CD4-positive, alpha-beta memory T cell (primary cell): ENCODE measurements around the gene MAP3K14. TPM values are rescaled to one million over a fixed set of nuclear protein-coding genes. Genes with fewer than 3 reads are reported as not detected.
A peak's percentile ranks its signal among the peaks of the same experiment; 100 is the strongest.

ENCODE experiments used
- CTCF ChIA-PET: fragments of 350-600 bp; sonication (Branson Sonifier 250); formaldehyde crosslinking; loops from one replicate; lab custom pipeline; 2021; ENCODE audit warnings: inconsistent platforms; ENCODE audit not compliant: partially characterized antibody; lab: Charles Lee
- POLR2A ChIA-PET: fragments of 350-600 bp; sonication (Branson Sonifier 250); formaldehyde crosslinking; loops from one replicate; lab custom pipeline; 2021; ENCODE audit not compliant: partially characterized antibody; lab: Charles Lee
- DNase-seq, 5 donors: peaks; one replicate each; pipeline versions ENCODE4 v3.0.0 to v3.0.0-alpha.2; 2020 to 2022; ENCODE audit warnings: mixed read lengths in 1 of 5
- H3K27ac ChIP-seq: one replicate; pipeline ENCODE4 v1.7.0; 2013; ENCODE audit warnings: low read depth, low read length
- H3K27me3 ChIP-seq: 2 replicates; pipeline ENCODE4 v1.7.0; 2013; ENCODE audit warnings: mild to moderate bottlenecking, low read length, moderate library complexity; ENCODE audit not compliant: insufficient read depth
- H3K36me3 ChIP-seq: 2 replicates; pipeline ENCODE4 v1.7.0; 2013; ENCODE audit warnings: mild to moderate bottlenecking, low read length, moderate library complexity; ENCODE audit not compliant: insufficient read depth
- H3K4me1 ChIP-seq: 2 replicates; pipeline ENCODE4 v1.7.0; 2013; ENCODE audit warnings: mild to moderate bottlenecking, low read length, moderate library complexity; ENCODE audit not compliant: insufficient read depth
- H3K4me3 ChIP-seq, 2 donors: one replicate each; pipeline ENCODE4 v1.7.0; 2013; ENCODE audit warnings: low read length in 2 of 2, mild to moderate bottlenecking in 1 of 2
- H3K9me3 ChIP-seq, 2 donors: one replicate each; pipeline ENCODE4 v1.7.0; 2013; ENCODE audit warnings: low read length in 2 of 2, control low read depth in 1 of 2; ENCODE audit not compliant: control insufficient read depth in 1 of 2
- H3K27ac Mint-ChIP-seq, 7 donors: one replicate each; pipeline ENCODE4 v1.8.0; 2020 to 2021; ENCODE audit warnings: mixed read lengths in 7 of 7, mild to moderate bottlenecking in 6 of 7, inconsistent platforms in 3 of 7, moderate library complexity in 3 of 7
- H3K27me3 Mint-ChIP-seq, 2 donors: one replicate each; pipeline ENCODE4 v1.8.0; 2020 to 2021; ENCODE audit warnings: mixed read lengths in 2 of 2
- H3K36me3 Mint-ChIP-seq, 2 donors: one replicate each; pipeline ENCODE4 v1.8.0; 2020 to 2021; ENCODE audit warnings: mixed read lengths in 2 of 2, inconsistent platforms in 1 of 2, mild to moderate bottlenecking in 1 of 2
- H3K4me1 Mint-ChIP-seq, 4 donors: one replicate each; pipeline ENCODE4 v1.8.0; 2020 to 2021; ENCODE audit warnings: mixed read lengths in 4 of 4, mild to moderate bottlenecking in 1 of 4
- H3K4me3 Mint-ChIP-seq, 8 donors: one replicate each; pipeline ENCODE4 v1.8.0; 2020 to 2021; ENCODE audit warnings: mixed read lengths in 8 of 8, mild to moderate bottlenecking in 7 of 8, moderate library complexity in 6 of 8, inconsistent platforms in 3 of 8
- H3K9me3 Mint-ChIP-seq, 8 donors: one replicate each; pipeline ENCODE4 v1.8.0; 2020 to 2021; ENCODE audit warnings: mixed read lengths in 8 of 8, mild to moderate bottlenecking in 5 of 8, inconsistent platforms in 3 of 8, moderate library complexity in 1 of 8
- intact Hi-C: fragments of 100-400 bp; cut with micrococcal nuclease; formaldehyde crosslinking; loops from one replicate; pipeline ENCODE4 v1.15.1; 2023
- polyA plus RNA-seq, 2 donors: library from polyadenylated mRNA; unstranded; fragments of 300-500 nt; fragmentation: Illumina TruSeq; gene quantifications; one replicate each; pipeline ENCODE4 v1.2.3, GENCODE V29; 2021
- total RNA-seq, 2 experiments: library from RNA; stranded (reverse); gene quantifications; one replicate each; pipeline ENCODE4 v1.2.3, GENCODE V29; 2021

MAP3K14 gene
- total and polyA plus RNA-seq, 4 experiments from 2014 or later: 2.3 to 49.3 (median 31.6) TPM

DNA sequence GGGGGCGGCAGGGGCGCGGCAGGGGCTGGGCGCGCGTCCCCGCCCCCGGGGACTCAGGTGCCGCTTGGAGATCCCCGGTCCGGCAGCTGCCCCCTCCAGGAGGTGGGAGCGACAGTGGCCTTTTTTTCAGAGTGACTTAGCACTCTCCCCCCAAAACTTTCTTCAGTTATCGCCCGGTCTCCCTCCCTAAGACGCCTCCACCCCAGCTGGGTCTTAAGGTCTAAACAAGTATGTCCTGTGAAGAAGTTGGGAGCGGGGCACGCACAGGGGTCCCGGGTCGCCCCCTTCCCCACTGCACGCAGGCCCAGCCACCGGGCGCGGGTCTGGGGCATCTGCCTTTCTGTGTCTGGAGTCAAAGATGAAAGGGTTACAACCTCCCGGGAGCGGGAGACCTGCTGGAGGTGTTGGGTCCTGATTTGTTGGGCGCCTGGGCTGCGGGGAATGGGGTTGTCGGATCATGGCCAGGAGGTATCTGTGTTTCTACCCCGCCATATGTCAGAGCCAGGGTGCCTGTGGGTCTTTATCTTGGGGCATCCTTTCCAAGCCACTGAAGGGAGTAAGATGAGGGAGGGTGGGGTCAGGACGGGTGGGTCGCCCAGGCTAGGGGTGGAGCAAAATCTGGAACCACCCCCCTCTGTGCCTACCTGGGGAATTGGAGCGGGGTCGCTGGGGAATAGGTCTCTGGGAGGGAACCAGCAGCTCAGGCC, 94.4 kb downstream of the MAP3K14 start:
- POLR2A ChIA-PET: interaction anchor here (0.5 to 24.4 kb wide), 15 partner anchors 20 to 323 kb away, joined by 3 to 1143 read pairs (median 3); partner anchors contain the start of genes ACBD4, EFTUD2, HEXIM1 and HEXIM2
- Mint-ChIP-seq H3K4me1 (peaks cover 29 to 74% (median 42%) of the 10 kb centered on the region in 4 donors), H3K27me3 (no peaks in the 10 kb centered on the region), H3K36me3 (peaks cover 15 to 63% of the 10 kb centered on the region in 2 donors), H3K27ac (peak overlapping the region; percentile 99 to 100 (median 100)), H3K4me3 (peak overlapping the region; percentile 96 to 100 (median 99)), H3K9me3 (no peaks in the 10 kb centered on the region)
- peak; percentile 43 to 64 (median 51) for DNase-seq
- H3K36me3 ChIP-seq: peaks cover 5% of the 10 kb centered on the region
- peak overlapping the region; percentile 43 to 74 for H3K4me3 ChIP-seq
- H3K4me1 ChIP-seq: peaks cover 58% of the 10 kb centered on the region
- H3K9me3 ChIP-seq: no peaks in the 10 kb centered on the region
- H3K27ac ChIP-seq: peak overlapping the region; percentile 97
- H3K27me3 ChIP-seq: no peaks in the 10 kb centered on the region
- CTCF ChIA-PET: interaction anchor here (0.5 to 10.3 kb wide), 5 partner anchors 11 to 162 kb away, joined by 3 to 449 read pairs (median 3); no protein-coding TSS in a partner anchor
- intact Hi-C loops: no loop called here

DNA sequence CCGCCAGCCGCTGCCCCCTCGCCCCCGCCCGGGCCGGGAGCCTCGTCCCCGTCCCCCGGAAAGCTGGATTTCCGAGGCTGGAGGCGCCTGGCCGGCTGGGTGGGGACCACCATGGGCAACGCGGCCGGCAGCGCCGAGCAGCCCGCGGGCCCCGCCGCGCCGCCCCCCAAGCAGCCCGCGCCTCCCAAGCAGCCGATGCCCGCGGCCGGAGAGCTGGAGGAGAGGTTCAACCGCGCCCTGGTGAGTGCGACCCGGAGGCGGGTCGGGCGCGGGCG, 94.9 kb downstream of the MAP3K14 start:
- Histone ChIP-seq H3K4me1 (peaks cover 53% of the 10 kb centered on the region), H3K4me3 (peak overlapping the region; percentile 43 to 74), H3K36me3 (peaks cover 7% of the 10 kb centered on the region), H3K27me3 (no peaks in the 10 kb centered on the region), H3K27ac (peak overlapping the region; percentile 97), H3K9me3 (no peaks in the 10 kb centered on the region)
- peaks cover 15 to 64% of the 10 kb centered on the region in 2 donors for H3K36me3 Mint-ChIP-seq
- intact Hi-C loops: no loop called here
- peak in 1 of 5 donors; percentile 20 for DNase-seq
- no peaks in the 10 kb centered on the region for H3K9me3 Mint-ChIP-seq
- POLR2A ChIA-PET: interaction anchor here (0.5 to 24.4 kb wide), 14 partner anchors 20 to 323 kb away, joined by 3 to 1143 read pairs (median 4); partner anchors contain the start of genes ACBD4, EFTUD2, HEXIM1 and HEXIM2
- H3K4me3 Mint-ChIP-seq: peak overlapping the region in 1 of 8 donors; percentile 96
- peak overlapping the region in 1 of 7 donors; percentile 99 for H3K27ac Mint-ChIP-seq
- H3K4me1 Mint-ChIP-seq: peaks cover 30 to 70% (median 38%) of the 10 kb centered on the region in 4 donors
- CTCF ChIA-PET: interaction anchor here (1.3 to 10.3 kb wide), 4 partner anchors 11 to 163 kb away, joined by 3 to 449 read pairs (median 52); partner anchors contain the start of gene ACBD4
- H3K27me3 Mint-ChIP-seq: no peaks in the 10 kb centered on the region

DNA sequence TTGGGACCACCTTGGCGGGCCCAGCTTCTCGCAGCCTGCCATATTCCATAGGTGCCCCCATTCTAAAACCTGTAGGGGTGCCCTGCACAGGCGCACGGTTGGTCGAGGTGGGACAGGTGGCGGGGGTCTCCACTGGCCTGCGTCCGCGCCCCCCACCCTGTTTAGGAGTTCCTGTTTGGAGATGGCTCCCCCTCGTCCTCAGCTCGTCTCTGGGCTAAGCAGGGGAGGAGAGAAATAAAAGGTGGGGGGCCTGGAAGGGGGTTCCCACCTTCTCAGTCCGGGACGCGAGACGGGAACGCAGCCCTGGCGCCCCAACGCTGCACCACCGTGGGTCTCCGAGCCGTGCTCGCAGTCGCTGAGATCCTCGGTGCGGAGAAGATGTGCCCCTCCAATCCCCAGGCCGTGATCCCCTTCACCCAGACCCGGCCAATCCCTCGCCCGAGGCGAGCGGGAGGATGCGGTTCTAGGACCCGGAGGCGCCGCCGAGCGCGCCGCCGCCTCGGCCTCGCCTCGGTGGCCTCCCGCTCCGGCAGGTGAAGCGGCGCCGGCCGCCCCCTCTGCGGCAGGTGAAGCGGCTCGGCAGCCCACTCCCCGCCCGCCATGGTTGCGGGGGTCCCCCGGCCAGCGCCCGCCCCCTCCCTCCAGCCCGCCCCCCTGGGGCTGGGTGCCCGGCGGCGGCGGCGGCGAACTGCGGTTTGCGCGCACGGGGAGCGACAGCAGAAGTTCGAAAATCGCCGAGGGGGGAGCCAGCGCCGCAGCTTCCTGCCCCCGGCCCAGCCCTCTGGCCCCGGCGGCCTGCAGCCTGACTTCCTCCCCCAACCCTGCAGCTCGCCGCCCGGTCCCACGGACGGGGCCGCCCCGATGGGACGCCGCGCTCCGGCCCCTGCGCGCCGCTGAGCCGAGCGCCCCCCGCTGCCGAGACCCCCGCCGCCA, 95.5 kb downstream of the MAP3K14 start, which contains the start of gene FMNL1:
TSS of gene FMNL1 (plus strand) at position 805 of the 933 bp plus-strand sequence. CDS start 240 bp downstream, outside the sequence.
- POLR2A ChIA-PET: interaction anchor here (0.8 to 24.4 kb wide), 15 partner anchors 21 to 322 kb away, joined by 3 to 1143 read pairs (median 5); partner anchors contain the start of genes ACBD4, EFTUD2, HEXIM1 and HEXIM2
- intact Hi-C loops: no loop called here
- Mint-ChIP-seq H3K4me3 (peak within 1 kb of the TSS; percentile 96 to 100 (median 99)), H3K27me3 (no peaks in the 10 kb centered on the region), H3K27ac (peak within 1 kb of the TSS; percentile 99 to 100 (median 100)), H3K9me3 (no peaks in the 10 kb centered on the region), H3K36me3 (peaks cover 20 to 65% of the 10 kb centered on the region in 2 donors), H3K4me1 (peaks cover 27 to 70% (median 33%) of the 10 kb centered on the region in 4 donors)
- Histone ChIP-seq H3K4me1 (peaks cover 47% of the 10 kb centered on the region), H3K27me3 (no peaks in the 10 kb centered on the region), H3K4me3 (peak within 1 kb of the TSS; percentile 74 to 76), H3K27ac (peak within 1 kb of the TSS; percentile 97), H3K36me3 (peaks cover 13% of the 10 kb centered on the region), H3K9me3 (no peaks in the 10 kb centered on the region)
- DNase-seq: peak; percentile 58 to 73 (median 65)
- CTCF ChIA-PET: interaction anchor here (0.7 to 10.3 kb wide), 12 partner anchors 12 to 166 kb away, joined by 3 to 449 read pairs (median 14); partner anchors contain the start of gene ACBD4

DNA sequence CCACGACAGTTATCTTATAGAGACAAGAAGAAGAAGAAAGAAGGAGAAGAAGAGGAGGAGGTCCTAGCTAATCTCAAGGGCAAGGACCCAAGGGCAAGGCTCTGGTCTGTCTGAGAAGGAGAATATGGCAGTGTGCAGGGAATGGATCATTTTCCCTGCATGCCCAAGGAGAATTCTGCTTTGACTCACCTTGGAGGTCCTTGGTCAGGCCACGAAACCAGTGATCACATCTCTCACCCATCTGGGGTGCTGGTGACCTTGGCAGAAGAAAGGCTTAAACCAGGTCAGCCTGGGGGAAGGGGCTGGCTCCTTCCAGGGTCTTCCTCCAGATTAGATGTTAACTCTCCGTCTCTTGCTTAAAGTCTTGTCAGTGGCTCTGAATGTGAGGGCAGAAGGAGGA, 96.7 kb downstream of the MAP3K14 start:
- H3K36me3 ChIP-seq: peaks cover 23% of the 10 kb centered on the region
- no peak for DNase-seq
- H3K4me1 Mint-ChIP-seq: peaks cover 21 to 58% (median 28%) of the 10 kb centered on the region in 4 donors
- H3K4me3 ChIP-seq: peak overlapping the region in 1 of 2 donors; percentile 74
- H3K4me1 ChIP-seq: peaks cover 38% of the 10 kb centered on the region
- H3K4me3 Mint-ChIP-seq: peak overlapping the region; percentile 88 to 95 (median 92)
- peak overlapping the region; percentile 86 to 94 (median 91) for H3K27ac Mint-ChIP-seq
- H3K36me3 Mint-ChIP-seq: peaks cover 20 to 60% of the 10 kb centered on the region in 2 donors
- H3K27me3 ChIP-seq: no peaks in the 10 kb centered on the region
- no peaks in the 10 kb centered on the region for H3K9me3 ChIP-seq
- POLR2A ChIA-PET: interaction anchor here (0.6 to 24.4 kb wide), 12 partner anchors 22 to 166 kb away, joined by 3 to 1143 read pairs (median 5); partner anchors contain the start of genes ACBD4, MAP3K14 and NMT1
- H3K9me3 Mint-ChIP-seq: no peaks in the 10 kb centered on the region
- CTCF ChIA-PET: interaction anchor here (0.5 to 10.3 kb wide), 20 partner anchors 13 to 198 kb away, joined by 3 to 449 read pairs (median 12); partner anchors contain the start of genes ACBD4 and MAP3K14
- peak overlapping the region; percentile 97 for H3K27ac ChIP-seq
- H3K27me3 Mint-ChIP-seq: no peaks in the 10 kb centered on the region
- intact Hi-C loops: no loop called here

DNA sequence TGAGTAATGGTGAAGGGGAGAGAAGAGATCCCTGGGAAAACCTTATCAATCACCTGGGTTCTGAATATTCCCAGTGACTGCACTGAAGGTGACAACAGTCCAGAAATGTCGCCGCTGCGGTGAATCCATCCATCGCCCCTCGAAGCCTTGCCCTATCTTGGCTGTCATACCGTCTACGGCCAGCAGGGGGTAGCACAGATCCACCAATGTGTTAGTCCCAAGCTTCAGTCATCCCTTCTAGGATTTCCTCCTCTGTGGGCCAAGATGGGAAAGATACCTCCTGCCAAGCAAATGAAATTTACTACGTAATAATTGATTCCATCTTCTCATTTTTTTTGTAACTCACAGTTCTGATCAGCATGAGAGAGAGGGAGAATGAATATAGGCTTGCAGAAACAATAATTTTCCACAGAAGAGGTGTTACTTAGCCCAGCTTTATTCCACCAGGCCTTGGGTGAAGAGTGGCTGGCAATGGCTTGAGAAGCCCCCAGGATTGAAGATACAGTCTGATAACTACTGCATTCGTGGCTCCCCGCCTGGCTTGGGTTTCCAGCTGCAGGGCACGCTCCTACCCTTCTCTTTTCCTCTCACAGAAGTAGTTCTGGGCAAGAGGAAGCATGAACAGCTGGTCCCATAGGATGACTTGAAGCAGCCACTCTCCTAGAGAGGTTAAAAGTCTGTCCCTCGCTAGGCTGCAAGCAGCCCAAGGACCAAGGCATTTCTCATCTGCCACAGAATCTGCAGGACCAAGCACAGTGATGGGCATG, 97.7 kb downstream of the MAP3K14 start:
- Mint-ChIP-seq H3K27ac (peak overlapping the region; percentile 84 to 94 (median 91)), H3K4me3 (peak overlapping the region; percentile 88 to 95 (median 92)), H3K36me3 (peaks cover 20 to 58% of the 10 kb centered on the region in 2 donors), H3K9me3 (no peaks in the 10 kb centered on the region), H3K4me1 (peaks cover 21 to 49% (median 24%) of the 10 kb centered on the region in 4 donors), H3K27me3 (no peaks in the 10 kb centered on the region)
- Histone ChIP-seq H3K27me3 (no peaks in the 10 kb centered on the region), H3K4me3 (peak overlapping the region in 1 of 2 donors; percentile 13), H3K4me1 (peaks cover 29% of the 10 kb centered on the region), H3K36me3 (peaks cover 23% of the 10 kb centered on the region), H3K27ac (peak overlapping the region; percentile 12), H3K9me3 (no peaks in the 10 kb centered on the region)
- intact Hi-C loops: loop anchor here (1.0 to 2.0 kb wide), 5 partner anchors 10 to 166 kb away; no protein-coding TSS in a partner anchor
- ChIA-PET POLR2A (interaction anchor here (0.7 to 24.4 kb wide), 16 partner anchors 10 to 167 kb away, joined by 3 to 1143 read pairs (median 6); partner anchors contain the start of genes ACBD4, HEXIM1 and MAP3K14), CTCF (interaction anchor here (0.5 to 10.3 kb wide), 34 partner anchors 14 to 175 kb away, joined by 3 to 449 read pairs (median 5); partner anchors contain the start of genes ACBD4, HEXIM1 and MAP3K14)
- DNase-seq: peak; percentile 77 to 84 (median 82)
